Neuronal stem cell (in vitro differentiated cells): ENCODE data around the gene SYT1.
"Not testable (repeated sequence)": the region's sequence is repeated elsewhere in the genome, so short reads cannot be mapped to it uniquely, and the experiment has no call there.

ENCODE experiments used
- DNase-seq: peaks from one replicate; pipeline ENCODE4 v3.0.0-alpha.2; 2013; ENCODE audit warnings: low spot score
- H2AFZ ChIP-seq: one replicate; pipeline ENCODE4 v1.6.1; 2013; ENCODE audit warnings: mild to moderate bottlenecking, low read length, inconsistent platforms
- H2AK5ac ChIP-seq: 2 replicates; pipeline ENCODE4 v1.6.1; 2013; ENCODE audit warnings: low read depth, mild to moderate bottlenecking, inconsistent platforms, low read length, moderate library complexity, mixed read lengths
- H2BK120ac ChIP-seq: 2 replicates; pipeline ENCODE4 v1.6.1; 2013; ENCODE audit warnings: low read depth, mild to moderate bottlenecking, inconsistent platforms, low read length, moderate library complexity, mixed read lengths
- H2BK12ac ChIP-seq: one replicate; pipeline ENCODE4 v1.6.1; 2013; ENCODE audit warnings: low read length, inconsistent platforms
- H2BK15ac ChIP-seq: 2 replicates; pipeline ENCODE4 v1.6.1; 2013; ENCODE audit warnings: mild to moderate bottlenecking, low read length, inconsistent platforms, mixed read lengths
- H2BK5ac ChIP-seq: one replicate; pipeline ENCODE4 v1.6.1; 2013; ENCODE audit warnings: inconsistent platforms, mild to moderate bottlenecking, low read length, moderate library complexity
- H3K14ac ChIP-seq: one replicate; pipeline ENCODE4 v1.6.1; 2013; ENCODE audit warnings: low read length, inconsistent platforms
- H3K18ac ChIP-seq: 2 replicates; pipeline ENCODE4 v1.6.1; 2013; ENCODE audit warnings: low read length, inconsistent platforms
- H3K23ac ChIP-seq: 2 replicates; pipeline ENCODE4 v1.6.1; 2013; ENCODE audit warnings: low read depth, mild to moderate bottlenecking, mixed read lengths, low read length, inconsistent platforms; ENCODE audit not compliant: poor library complexity
- H3K27ac ChIP-seq: replicated peaks from 3 replicates; pipeline ENCODE4 v1.5.1; 2013; ENCODE audit warnings: low read length, inconsistent platforms
- H3K27me3 ChIP-seq, 3 experiments: 2 replicates each; pipeline ENCODE4 v1.6.1; 2013; ENCODE audit warnings: low read length in 3 of 3, mild to moderate bottlenecking in 2 of 3, inconsistent platforms in 1 of 3, low read depth in 1 of 3, mixed read lengths in 1 of 3, moderate library complexity in 1 of 3; ENCODE audit not compliant: control insufficient read depth in 3 of 3, insufficient read depth in 3 of 3
- H3K36me3 ChIP-seq, 2 donors: replicated peaks in 1 of 2; 2 replicates each; pipeline ENCODE4 v1.6.1; 2013; ENCODE audit warnings: low read length in 2 of 2; ENCODE audit not compliant: control insufficient read depth in 2 of 2, insufficient read depth in 2 of 2
- H3K4ac ChIP-seq: 2 replicates; pipeline ENCODE4 v1.6.1; 2013; ENCODE audit warnings: inconsistent platforms, mild to moderate bottlenecking, low read length, moderate library complexity
- H3K4me1 ChIP-seq, 2 donors: 1 replicate in 1 of 2; 2 replicates in 1 of 2; pipeline ENCODE4 v1.6.1; 2013; ENCODE audit warnings: low read length in 2 of 2, low read depth in 1 of 2; ENCODE audit not compliant: control insufficient read depth in 2 of 2, insufficient read depth in 1 of 2
- H3K4me2 ChIP-seq: one replicate; pipeline ENCODE4 v1.6.1; 2013; ENCODE audit warnings: mild to moderate bottlenecking, low read length, inconsistent platforms; ENCODE audit not compliant: insufficient read depth, poor library complexity, severe bottlenecking
- H3K4me3 ChIP-seq, 2 donors: 2 replicates each; pipeline ENCODE4 v1.5.1; 2013; ENCODE audit warnings: low read length in 2 of 2, mild to moderate bottlenecking in 2 of 2, inconsistent platforms in 1 of 2, moderate library complexity in 1 of 2
- H3K79me1 ChIP-seq: one replicate; pipeline ENCODE4 v1.6.1; 2013; ENCODE audit warnings: low read depth, mild to moderate bottlenecking, inconsistent platforms, low read length, moderate library complexity
- H3K9ac ChIP-seq: one replicate; pipeline ENCODE4 v1.6.1; 2013; ENCODE audit warnings: mild to moderate bottlenecking, low read depth, low read length, inconsistent platforms; ENCODE audit not compliant: poor library complexity
- H3K9me3 ChIP-seq, 2 donors: replicated peaks in 1 of 2; 2 replicates each; pipeline versions ENCODE3 to v1.6.1; 2013; ENCODE audit warnings: low read length in 2 of 2, mild to moderate bottlenecking in 2 of 2, inconsistent platforms in 1 of 2, low read depth in 1 of 2, mixed read lengths in 1 of 2, moderate library complexity in 1 of 2; ENCODE audit not compliant: control insufficient read depth in 2 of 2, insufficient read depth in 1 of 2
- H4K8ac ChIP-seq: one replicate; pipeline ENCODE4 v1.6.1; 2013; ENCODE audit warnings: low read depth, mild to moderate bottlenecking, inconsistent platforms, low read length, moderate library complexity
- H4K91ac ChIP-seq: one replicate; pipeline ENCODE4 v1.6.1; 2013; ENCODE audit warnings: low read length, low read depth, mild to moderate bottlenecking, inconsistent platforms; ENCODE audit not compliant: poor library complexity
- WGBS, 2 donors: extraction: QIAGEN DNeasy Blood & Tissue Kit; methylation state at CpG; one replicate each; pipeline ENCODE4 v1.1.7; 2013; ENCODE audit warnings: missing lambda C conversion rate in 2 of 2, mixed read lengths in 1 of 2; ENCODE audit not compliant: insufficient read length in 2 of 2, insufficient replicate concordance in 1 of 2; ENCODE audit errors: extremely low coverage in 2 of 2; 5-methylcytosine and 5-hydroxymethylcytosine counted together

Gene SYT1

DNA sequence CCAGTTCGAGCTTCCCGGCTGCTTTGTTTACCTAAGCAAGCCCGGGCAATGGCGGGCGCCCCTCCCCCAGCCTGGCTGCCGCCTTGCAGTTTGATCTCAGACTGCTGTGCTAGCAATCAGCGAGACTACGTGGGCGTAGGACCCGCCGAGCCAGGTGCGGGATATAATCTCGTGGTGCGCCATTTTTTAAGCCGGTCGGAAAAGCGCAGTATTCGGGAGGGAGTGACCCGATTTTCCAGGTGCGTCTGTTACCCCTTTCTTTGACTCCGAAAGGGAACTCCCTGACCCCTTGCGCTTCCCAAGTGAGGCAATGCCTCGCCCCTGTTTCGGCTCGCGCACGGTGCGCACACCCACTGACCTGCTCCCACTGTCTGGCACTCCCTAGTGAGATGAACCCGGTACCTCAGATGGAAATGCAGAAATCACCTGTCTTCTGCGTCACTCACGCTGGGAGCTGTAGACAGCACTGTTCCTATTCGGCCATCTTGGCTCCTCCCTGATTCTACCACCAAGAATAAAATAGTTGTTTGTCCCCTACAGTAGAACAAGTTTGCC is 180.7 kb downstream of the SYT1 start:
- H2AFZ ChIP-seq, H2BK12ac ChIP-seq, H3K4me1 ChIP-seq, H2AK5ac ChIP-seq, H2BK120ac ChIP-seq, H2BK5ac ChIP-seq, H2BK15ac ChIP-seq, H3K27ac ChIP-seq, DNase-seq, H4K91ac ChIP-seq, H3K9ac ChIP-seq, H3K27me3 ChIP-seq, H3K79me1 ChIP-seq, H3K4ac ChIP-seq, H3K14ac ChIP-seq, H3K36me3 ChIP-seq, H3K18ac ChIP-seq, H3K4me2 ChIP-seq, H4K8ac ChIP-seq, H3K23ac ChIP-seq, H3K9me3 ChIP-seq: not testable (repeated sequence)
- no CpG with 5 or more reads among the region's 32 CpGs for WGBS, 2 donors
- peak overlapping the region in 1 of 2 donors; percentile 46 for H3K4me3 ChIP-seq

DNA sequence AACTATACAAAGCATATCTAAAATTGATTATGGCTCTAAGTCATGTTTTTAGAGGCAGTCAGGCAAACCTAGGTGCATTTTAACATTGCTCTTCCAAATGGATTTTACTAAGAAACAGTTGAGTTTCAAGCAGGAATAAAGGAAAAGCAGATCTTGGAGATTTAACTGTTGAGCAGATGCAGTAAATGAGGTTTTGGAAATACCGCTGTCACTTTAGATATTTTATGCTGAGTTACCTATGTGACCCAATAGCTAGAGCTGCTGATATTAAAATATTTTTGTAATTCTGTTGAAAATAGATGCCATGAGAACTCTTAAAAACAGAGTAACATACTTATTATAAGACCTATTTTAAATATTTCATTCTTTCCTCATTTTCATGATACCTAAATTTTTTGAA is 181.4 kb downstream of the SYT1 start:
- no peak overlapping the region for H3K18ac ChIP-seq
- H2AFZ ChIP-seq: no peak overlapping the region
- no peak overlapping the region for H2BK120ac ChIP-seq
- H4K91ac ChIP-seq: no peak overlapping the region
- no peaks in the 10 kb centered on the region for H3K9me3 ChIP-seq
- H2BK15ac ChIP-seq: no peak overlapping the region
- H3K23ac ChIP-seq: no peak overlapping the region
- H2AK5ac ChIP-seq: no peak overlapping the region
- H3K9ac ChIP-seq: no peak overlapping the region
- no peaks in the 10 kb centered on the region for H3K36me3 ChIP-seq
- no peak overlapping the region for H2BK5ac ChIP-seq
- H3K4me3 ChIP-seq: no peak overlapping the region
- H3K4me2 ChIP-seq: no peak overlapping the region
- H3K4me1 ChIP-seq: no peaks in the 10 kb centered on the region
- H2BK12ac ChIP-seq: no peak overlapping the region
- no peak overlapping the region for H3K14ac ChIP-seq
- no CpG with 5 or more reads among the region's 1 CpG for WGBS, 2 donors
- DNase-seq: no peak
- no peak overlapping the region for H3K4ac ChIP-seq
- no peak overlapping the region for H4K8ac ChIP-seq
- no peak overlapping the region for H3K27ac ChIP-seq
- no peaks in the 10 kb centered on the region for H3K79me1 ChIP-seq
- no peaks in the 10 kb centered on the region for H3K27me3 ChIP-seq

- DNase-seq: no peak
- Histone ChIP-seq H2BK15ac (no peak overlapping the region), H3K23ac (no peak overlapping the region), H3K9me3 (no peaks in the 10 kb centered on the region), H2AK5ac (no peak overlapping the region), H2BK5ac (no peak overlapping the region), H3K4me2 (no peak overlapping the region), H3K4ac (no peak overlapping the region), H4K8ac (no peak overlapping the region), H3K79me1 (no peaks in the 10 kb centered on the region), H2BK12ac (no peak overlapping the region), H3K27ac (no peak overlapping the region), H3K27me3 (no peaks in the 10 kb centered on the region), H2BK120ac (no peak overlapping the region), H3K14ac (no peak overlapping the region), H4K91ac (no peak overlapping the region), H3K36me3 (no peaks in the 10 kb centered on the region), H3K4me1 (no peaks in the 10 kb centered on the region), H3K18ac (no peak overlapping the region), H3K4me3 (no peak overlapping the region), H3K9ac (no peak overlapping the region), H2AFZ (no peak overlapping the region)
- no CpG with 5 or more reads among the region's 3 CpGs for whole genome bisulfite sequencing, 2 donors
Measured at GRCh38 chr12:79048962-79049361, 184.4 kb downstream of the SYT1 start.

DNA sequence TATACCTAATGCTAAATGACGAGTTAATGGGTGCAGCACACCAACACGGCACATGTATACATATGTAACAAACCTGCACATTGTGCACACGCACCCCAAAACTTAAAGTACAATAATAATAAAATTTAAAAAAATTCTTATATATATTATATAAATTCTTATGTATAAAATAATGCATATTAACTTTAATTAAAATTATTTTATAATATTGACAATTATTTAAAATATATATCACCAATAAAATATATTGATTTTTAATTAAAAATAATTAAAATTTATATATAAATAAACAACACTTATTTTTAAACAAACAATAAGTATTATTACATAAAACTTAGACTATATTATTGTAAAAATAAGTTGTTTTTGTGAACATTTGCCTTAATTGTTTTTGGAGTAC is 188.8 kb downstream of the SYT1 start:
- H3K4me3 ChIP-seq: no peak overlapping the region
- H2BK5ac ChIP-seq: no peak overlapping the region
- no peak overlapping the region for H4K91ac ChIP-seq
- H3K18ac ChIP-seq: no peak overlapping the region
- H3K4me2 ChIP-seq: no peak overlapping the region
- H3K36me3 ChIP-seq: no peaks in the 10 kb centered on the region
- H3K23ac ChIP-seq: no peak overlapping the region
- H2BK15ac ChIP-seq: no peak overlapping the region
- H3K9ac ChIP-seq: no peak overlapping the region
- no peak overlapping the region for H2BK120ac ChIP-seq
- H3K27me3 ChIP-seq: no peaks in the 10 kb centered on the region
- H3K4me1 ChIP-seq: no peaks in the 10 kb centered on the region
- H2BK12ac ChIP-seq: no peak overlapping the region
- H3K27ac ChIP-seq: no peak overlapping the region
- H4K8ac ChIP-seq: no peak overlapping the region
- no peaks in the 10 kb centered on the region for H3K9me3 ChIP-seq
- no peak overlapping the region for H2AK5ac ChIP-seq
- H3K4ac ChIP-seq: no peak overlapping the region
- no peak overlapping the region for H3K14ac ChIP-seq
- WGBS, 2 donors: no CpG with 5 or more reads among the region's 3 CpGs
- H3K79me1 ChIP-seq: no peaks in the 10 kb centered on the region
- no peak for DNase-seq
- no peak overlapping the region for H2AFZ ChIP-seq
